K562 (cell line): ENCODE results near the gene C1QTNF5. TPM values are rescaled to one million over a fixed set of nuclear protein-coding genes. Genes with fewer than 3 reads are reported as not detected.

Source experiments
- BRD4 ChIP-seq: fragments of 200-600 bp; sonication (generic); IDR thresholded peaks from 2 replicates; pipeline ENCODE4 v1.6.1; 2017; ENCODE audit warnings: inconsistent platforms
- CBFA2T2 ChIP-seq: fragments of 450-650 bp; conservative IDR thresholded peaks from 2 replicates; pipeline ENCODE4 v1.6.1; 2017; ENCODE audit warnings: mild to moderate bottlenecking
- CC2D1A ChIP-seq: fragments of 450-650 bp; IDR thresholded peaks from 2 replicates; pipeline ENCODE4 v1.6.1; 2017; ENCODE audit warnings: mild to moderate bottlenecking
- CEBPG ChIP-seq, 3 experiments: fragments of 200-800 bp in 1 of 3; sonication (Bioruptor generic) in 1 of 3; sonication (generic) in 1 of 3; formaldehyde crosslinking in 1 of 3; IDR thresholded peaks in 2 of 3; conservative IDR thresholded peaks in 1 of 3; 2 replicates each; pipeline versions ENCODE4 v1.6.1 to v1.8.0; 2016 to 2022; ENCODE audit warnings: missing compliant biosample characterization in 2 of 3, missing genetic modification characterization in 2 of 3, mild to moderate bottlenecking in 1 of 3, missing genetic modification reagents in 1 of 3
- ETV5 ChIP-seq: sonication (generic); formaldehyde crosslinking; IDR thresholded peaks from 2 replicates; pipeline ENCODE4 v1.4.0; 2020; ENCODE audit warnings: low read depth, mild to moderate bottlenecking, missing genetic modification reagents
- FOS ChIP-seq: IDR thresholded peaks from 3 replicates; pipeline ENCODE4 v1.6.1; 2011; ENCODE audit not compliant: insufficient read length; ENCODE audit errors: extremely low read depth
- HLTF ChIP-seq: fragments of 450-650 bp; IDR thresholded peaks from 2 replicates; pipeline ENCODE4 v1.6.1; 2016
- HNRNPLL ChIP-seq: fragments of 200-400 bp; formaldehyde crosslinking; IDR thresholded peaks from 2 replicates; pipeline ENCODE4 v1.6.1; 2017; ENCODE audit warnings: low read length, low read depth, mild to moderate bottlenecking; ENCODE audit not compliant: poor library complexity, severe bottlenecking
- JUN ChIP-seq, 2 experiments: sonication (generic) in 1 of 2; formaldehyde crosslinking in 1 of 2; IDR thresholded peaks; 2 replicates each; pipeline versions ENCODE4 v1.6.1 to v1.8.0; 2012 to 2022; ENCODE audit warnings: borderline replicate concordance in 2 of 2, mild to moderate bottlenecking in 2 of 2, improper control_type of control experiment in 1 of 2, low read depth in 1 of 2, low read length in 1 of 2, missing genetic modification reagents in 1 of 2
- REST ChIP-seq, 2 experiments: fragments of 450-650 bp; formaldehyde crosslinking in 1 of 2; IDR thresholded peaks; 2 replicates each; pipeline versions ENCODE4 v1.4.0 to v1.6.1; 2014 to 2020; ENCODE audit warnings: mild to moderate bottlenecking in 2 of 2, borderline replicate concordance in 1 of 2, low read depth in 1 of 2
- SMARCE1 ChIP-seq: fragments of 450-650 bp; IDR thresholded peaks from 2 replicates; pipeline ENCODE4 v1.7.1; 2016; ENCODE audit warnings: mild to moderate bottlenecking
- SOX6 ChIP-seq: fragments of 450-650 bp; IDR thresholded peaks from 2 replicates; pipeline ENCODE4 v1.6.1; 2014; ENCODE audit warnings: mild to moderate bottlenecking
- TEAD1 ChIP-seq, 2 experiments: fragments of 450-650 bp in 1 of 2; sonication (generic) in 1 of 2; formaldehyde crosslinking; IDR thresholded peaks; 2 replicates each; pipeline versions ENCODE4 v1.4.0 to v1.8.0; 2020 to 2022; ENCODE audit warnings: mild to moderate bottlenecking in 2 of 2, missing genetic modification reagents in 1 of 2
- ZNF551 ChIP-seq: fragments of 250-450 bp; sonication (Bioruptor Pico); IDR thresholded peaks from 2 replicates; pipeline ENCODE4 v1.5.0; 2021; ENCODE audit warnings: mild to moderate bottlenecking, moderate library complexity
- polyA plus RNA-seq, 8 experiments: library from polyadenylated mRNA; depleted of rRNA in 4 of 8; stranded (reverse) in 5 of 8; unstranded in 3 of 8; fragments of >200 nt; fragmentation: Nextera tagmentation in 2 of 8; fragmentation: Illumina TruSeq in 1 of 8; extraction: Ambion mirVana in 2 of 8; extraction: Trizol in 1 of 8; gene quantifications; 2 replicates each; pipeline versions ENCODE4 v1.2.1 to v1.2.3, GENCODE V29; 2011 to 2014; ENCODE audit warnings: inconsistent platforms in 1 of 8, missing spikeins in 1 of 8
- total RNA-seq, 7 experiments: library from RNA; depleted of rRNA in 6 of 7; stranded (reverse); fragments of >200 nt in 6 of 7; fragmentation: Illumina TruSeq in 2 of 7; extraction: Trizol in 2 of 7; gene quantifications; 2 replicates each; pipeline versions ENCODE4 v1.2.1 to v1.2.3, GENCODE V29; 2011 to 2021; ENCODE audit warnings: low replicate concordance in 1 of 7
- TF ChIP-seq, protein P1 (sequence below), 2 experiments: fragments of 450-650 bp in 1 of 2; sonication (generic) in 1 of 2; formaldehyde crosslinking in 1 of 2; IDR thresholded peaks in 1 of 2; conservative IDR thresholded peaks in 1 of 2; 2 replicates each; pipeline versions ENCODE4 v1.6.1 to v1.8.1; 2016 to 2023; ENCODE audit warnings: mild to moderate bottlenecking in 2 of 2, moderate library complexity in 2 of 2, inconsistent platforms in 1 of 2, missing genetic modification reagents in 1 of 2
- TF ChIP-seq, protein P2 (sequence below): fragments of 250-450 bp; sonication (Bioruptor Pico); IDR thresholded peaks from 2 replicates; pipeline ENCODE4 v1.8.0; 2021; ENCODE audit warnings: borderline replicate concordance, mild to moderate bottlenecking, moderate library complexity; ENCODE audit not compliant: poor library complexity, severe bottlenecking

Gene C1QTNF5
- total and polyA plus RNA-seq, 9 of the 15 experiments (the other 6 are each of a cell fraction or from before 2014, with no cell fraction given) = 0.07 to 0.76 (median 0.24) TPM; not detected in 1

GRCh38 chr11:119334174-119334930 is 6.3 kb downstream of the C1QTNF5 start, which contains the start of gene RNF26 (continued):
- no peak for TF ChIP-seq REST (IDR thresholded peaks at IDR 0.05; ENCODE audit: borderline replicate concordance)
- TF ChIP-seq REST (CRISPR knock-in tag; IDR thresholded peaks at IDR 0.05; ENCODE audit: low read depth) = 0 out of 2 replicates have a peak, but pooled peaks have one; percentile 34
- peak; percentile 74; the same call in 1 of the 2 replicates for TF ChIP-seq BRD4
- no peak for TF ChIP-seq SOX6
- TF ChIP-seq CC2D1A = peak; percentile 69; the same call in 1 of the 2 replicates
- TF ChIP-seq, protein P1, sequence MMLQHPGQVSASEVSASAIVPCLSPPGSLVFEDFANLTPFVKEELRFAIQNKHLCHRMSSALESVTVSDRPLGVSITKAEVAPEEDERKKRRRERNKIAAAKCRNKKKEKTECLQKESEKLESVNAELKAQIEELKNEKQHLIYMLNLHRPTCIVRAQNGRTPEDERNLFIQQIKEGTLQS (IDR thresholded peaks at IDR 0.05) = no peak
- TF ChIP-seq, protein P1 (CRISPR knock-in tag; conservative IDR thresholded peaks at IDR 0.05) = no peak
- TF ChIP-seq SMARCE1 = no peak
- TF ChIP-seq FOS = peak; percentile 92
- peak; percentile 30; the same call in 1 of the 2 replicates for TF ChIP-seq JUN (IDR thresholded peaks at IDR 0.05; ENCODE audit: borderline replicate concordance, low read depth, low read length)
- no peak for TF ChIP-seq JUN (CRISPR knock-in tag; IDR thresholded peaks at IDR 0.05; ENCODE audit: borderline replicate concordance)
- TF ChIP-seq ZNF551 = no peak
- TF ChIP-seq HNRNPLL = peak; percentile 24
- no peak for TF ChIP-seq CBFA2T2
- TF ChIP-seq, protein P2, sequence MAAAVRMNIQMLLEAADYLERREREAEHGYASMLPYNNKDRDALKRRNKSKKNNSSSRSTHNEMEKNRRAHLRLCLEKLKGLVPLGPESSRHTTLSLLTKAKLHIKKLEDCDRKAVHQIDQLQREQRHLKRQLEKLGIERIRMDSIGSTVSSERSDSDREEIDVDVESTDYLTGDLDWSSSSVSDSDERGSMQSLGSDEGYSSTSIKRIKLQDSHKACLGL (CRISPR knock-in tag) = peak; percentile 75
- TF ChIP-seq CEBPG (CRISPR knock-in tag; IDR thresholded peaks at IDR 0.05) = no peak
- no peak for TF ChIP-seq CEBPG (tag; conservative IDR thresholded peaks at IDR 0.05 in 1 of 2, IDR thresholded peaks at IDR 0.05 in 1 of 2)
- no peak for TF ChIP-seq ETV5 (CRISPR knock-in tag)
- TF ChIP-seq TEAD1 (CRISPR knock-in tag; IDR thresholded peaks at IDR 0.05) = peak in 1 of 2 experiments; percentile 39; a peak in 1 of 4 replicates
- TF ChIP-seq HLTF = no peak
